B cell (primary cell): ENCODE measurements around the gene EMID1.

Source experiments
- EZH2 ChIP-seq: IDR thresholded peaks from 2 replicates; pipeline ENCODE4 v1.6.1; 2012; ENCODE audit warnings: borderline replicate concordance, low read depth, mild to moderate bottlenecking, moderate library complexity, low read length; ENCODE audit not compliant: insufficient read depth, poor library complexity, severe bottlenecking
- TF ChIP-seq, protein P1 (sequence below): fragments of 200-600 bp; IDR thresholded peaks from one replicate; pipeline ENCODE4 v1.8.0; 2022; ENCODE audit warnings: antibody characterized with exemption, mild to moderate bottlenecking

DNA sequence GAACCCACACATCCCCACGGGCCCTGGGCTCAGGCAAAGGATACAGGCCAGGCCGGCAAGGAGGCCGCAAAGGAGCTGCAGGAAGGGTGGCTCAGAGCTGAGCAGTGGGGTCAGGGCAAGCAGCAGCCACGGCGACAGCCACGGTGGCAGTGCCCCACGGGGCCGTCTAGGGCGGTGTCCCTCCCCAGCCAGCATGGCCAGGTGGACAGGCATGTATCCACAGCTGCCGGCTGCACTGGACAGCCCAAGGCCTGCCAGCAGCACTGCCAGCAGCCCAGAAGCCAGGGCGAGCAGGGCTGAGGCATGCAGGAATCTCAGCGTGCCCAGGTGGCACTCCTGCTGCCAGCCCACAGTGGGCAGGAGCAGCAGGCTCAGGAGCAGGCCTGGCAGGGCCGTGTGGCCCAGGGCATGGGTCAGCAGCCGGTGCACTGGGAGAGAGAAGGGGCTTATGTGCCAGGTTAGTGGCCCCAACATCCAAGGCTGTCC, 58.1 kb downstream of the EMID1 start:
- TF ChIP-seq, protein P1, sequence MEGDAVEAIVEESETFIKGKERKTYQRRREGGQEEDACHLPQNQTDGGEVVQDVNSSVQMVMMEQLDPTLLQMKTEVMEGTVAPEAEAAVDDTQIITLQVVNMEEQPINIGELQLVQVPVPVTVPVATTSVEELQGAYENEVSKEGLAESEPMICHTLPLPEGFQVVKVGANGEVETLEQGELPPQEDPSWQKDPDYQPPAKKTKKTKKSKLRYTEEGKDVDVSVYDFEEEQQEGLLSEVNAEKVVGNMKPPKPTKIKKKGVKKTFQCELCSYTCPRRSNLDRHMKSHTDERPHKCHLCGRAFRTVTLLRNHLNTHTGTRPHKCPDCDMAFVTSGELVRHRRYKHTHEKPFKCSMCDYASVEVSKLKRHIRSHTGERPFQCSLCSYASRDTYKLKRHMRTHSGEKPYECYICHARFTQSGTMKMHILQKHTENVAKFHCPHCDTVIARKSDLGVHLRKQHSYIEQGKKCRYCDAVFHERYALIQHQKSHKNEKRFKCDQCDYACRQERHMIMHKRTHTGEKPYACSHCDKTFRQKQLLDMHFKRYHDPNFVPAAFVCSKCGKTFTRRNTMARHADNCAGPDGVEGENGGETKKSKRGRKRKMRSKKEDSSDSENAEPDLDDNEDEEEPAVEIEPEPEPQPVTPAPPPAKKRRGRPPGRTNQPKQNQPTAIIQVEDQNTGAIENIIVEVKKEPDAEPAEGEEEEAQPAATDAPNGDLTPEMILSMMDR: no peak
- no peak for TF ChIP-seq EZH2
